NCI-H2107 treated with DMSO at 0.1 percent for 48 hours (cell line): ENCODE results near the gene ZNF845.
A peak's percentile ranks its signal among the peaks of the same experiment; 100 is the strongest.
"Not testable (repeated sequence)": the region's sequence is repeated elsewhere in the genome, so short reads cannot be mapped to it uniquely, and the experiment has no call there.

Experiments used
- DNase-seq: peaks from one replicate; lab custom pipeline; 2025; ENCODE audit not compliant: unreplicated experiment; lab: John Stamatoyannopoulos, UW

ZNF845 gene

GRCh38 chr19:53333463-53334449 is at the start of gene ZNF845:
ZNF845 (plus strand) TSS chr19:53333749; CDS start chr19:53341308, 7,559 bp downstream.
- DNase-seq = peak; percentile 60

GRCh38 chr19:53285087-53285486 is 48.5 kb upstream of the ZNF845 start:
- no peak for DNase-seq

- no peak for DNase-seq
Measured at GRCh38 chr19:53290758-53291549, 42.6 kb upstream of the ZNF845 start.

- DNase-seq = no peak
Measured at GRCh38 chr19:53294786-53295441, 38.6 kb upstream of the ZNF845 start.

- DNase-seq = not testable (repeated sequence)
Measured at GRCh38 chr19:53301341-53301740, 32.2 kb upstream of the ZNF845 start.

- no peak for DNase-seq
Measured at GRCh38 chr19:53308339-53308811, 25.2 kb upstream of the ZNF845 start.

GRCh38 chr19:53311044-53311443 is 22.5 kb upstream of the ZNF845 start:
- no peak for DNase-seq

- no peak for DNase-seq
Measured at GRCh38 chr19:53311897-53312296, 21.7 kb upstream of the ZNF845 start.

GRCh38 chr19:53328967-53329366 is 4.6 kb upstream of the ZNF845 start:
- no peak for DNase-seq

- DNase-seq = no peak
Measured at GRCh38 chr19:53332484-53332883, 1.1 kb upstream of the ZNF845 start.

GRCh38 chr19:53333066-53333462 is 485 bp upstream of the ZNF845 start:
- DNase-seq = no peak

- not testable (repeated sequence) for DNase-seq
Measured at GRCh38 chr19:53344403-53344802, 10.9 kb downstream of the ZNF845 start.

- DNase-seq = no peak
Measured at GRCh38 chr19:53355739-53356138, 22.2 kb downstream of the ZNF845 start.

GRCh38 chr19:53357821-53358581 is 24.5 kb downstream of the ZNF845 start:
- DNase-seq = no peak

- not testable (repeated sequence) for DNase-seq
Measured at GRCh38 chr19:53360056-53360455, 26.5 kb downstream of the ZNF845 start.

- DNase-seq = peak; percentile 86
Measured at GRCh38 chr19:53365134-53365898, 31.8 kb downstream of the ZNF845 start, which contains the start of gene ZNF525. ZNF525 (plus strand) TSS chr19:53365705; CDS start chr19:53372282, 6,577 bp downstream.

GRCh38 chr19:53365899-53366493 is 32.4 kb downstream of the ZNF845 start:
- no peak for DNase-seq

- no peak for DNase-seq
Measured at GRCh38 chr19:53372196-53372595, 38.6 kb downstream of the ZNF845 start.

- DNase-seq = no peak
Measured at GRCh38 chr19:53374288-53374687, 40.7 kb downstream of the ZNF845 start.
